ENCODE measurements around the gene ELOVL2. TPM values are rescaled to one million over a fixed set of nuclear protein-coding genes. Genes with fewer than 3 reads are reported as not detected.

The ELOVL2 gene
- total RNA-seq, 1 donor from 2014 or later: not detected

- no peak for DNase-seq (ENCODE audit: low spot score)
- Mint-ChIP-seq H3K27ac (no peak overlapping the region), H3K27me3 (ENCODE audit: insufficient read depth) (peaks cover 44% of the 10 kb centered on the region), H3K4me1 (ENCODE audit: low read depth) (no peaks in the 10 kb centered on the region), H3K9me3 (no peaks in the 10 kb centered on the region), H3K36me3 (ENCODE audit: low read depth) (no peaks in the 10 kb centered on the region), H3K4me3 (no peak overlapping the region)
- intact Hi-C loops (cut with micrococcal nuclease): no loop called here
These were observed 15.1 kb downstream of the ELOVL2 start for GRCh38 chr6:11028959-11029358.

GRCh38 chr6:11027565-11028110 is 16.5 kb downstream of the ELOVL2 start:
- H3K27me3 Mint-ChIP-seq (ENCODE audit: insufficient read depth): peaks cover 38% of the 10 kb centered on the region
- intact Hi-C loops (cut with micrococcal nuclease): no loop called here
- H3K4me3 Mint-ChIP-seq: no peak overlapping the region
- H3K9me3 Mint-ChIP-seq: no peaks in the 10 kb centered on the region
- no peaks in the 10 kb centered on the region for H3K36me3 Mint-ChIP-seq (ENCODE audit: low read depth)
- DNase-seq (ENCODE audit: low spot score): no peak
- H3K27ac Mint-ChIP-seq: no peak overlapping the region
- H3K4me1 Mint-ChIP-seq (ENCODE audit: low read depth): no peaks in the 10 kb centered on the region

GRCh38 chr6:11025921-11026635 is 18.0 kb downstream of the ELOVL2 start:
- DNase-seq (ENCODE audit: low spot score): no peak
- intact Hi-C loops (cut with micrococcal nuclease): no loop called here
- Mint-ChIP-seq H3K9me3 (no peaks in the 10 kb centered on the region), H3K27me3 (ENCODE audit: insufficient read depth) (peaks cover 30% of the 10 kb centered on the region), H3K4me1 (ENCODE audit: low read depth) (no peaks in the 10 kb centered on the region), H3K4me3 (no peak overlapping the region), H3K36me3 (ENCODE audit: low read depth) (no peaks in the 10 kb centered on the region), H3K27ac (no peak overlapping the region)

- Mint-ChIP-seq H3K27me3 (ENCODE audit: insufficient read depth) (peaks cover 26% of the 10 kb centered on the region), H3K4me3 (no peak overlapping the region), H3K9me3 (no peaks in the 10 kb centered on the region), H3K4me1 (ENCODE audit: low read depth) (no peaks in the 10 kb centered on the region), H3K36me3 (ENCODE audit: low read depth) (no peaks in the 10 kb centered on the region), H3K27ac (no peak overlapping the region)
- intact Hi-C loops (cut with micrococcal nuclease): no loop called here
- DNase-seq (ENCODE audit: low spot score): no peak
These were observed 19.0 kb downstream of the ELOVL2 start for GRCh38 chr6:11025130-11025529.

GRCh38 chr6:11023032-11023431 is 21.1 kb downstream of the ELOVL2 start:
- Mint-ChIP-seq H3K36me3 (ENCODE audit: low read depth) (no peaks in the 10 kb centered on the region), H3K4me3 (no peak overlapping the region), H3K9me3 (no peaks in the 10 kb centered on the region), H3K27me3 (ENCODE audit: insufficient read depth) (peaks cover 21% of the 10 kb centered on the region), H3K4me1 (ENCODE audit: low read depth) (no peaks in the 10 kb centered on the region), H3K27ac (no peak overlapping the region)
- intact Hi-C loops (cut with micrococcal nuclease): no loop called here
- DNase-seq (ENCODE audit: low spot score): no peak

- Mint-ChIP-seq H3K27ac (no peak overlapping the region), H3K9me3 (no peaks in the 10 kb centered on the region)
- intact Hi-C loops (cut with micrococcal nuclease): no loop called here
These were observed 22.4 kb downstream of the ELOVL2 start for GRCh38 chr6:11021714-11022113.

GRCh38 chr6:11021003-11021402 is 23.1 kb downstream of the ELOVL2 start:
- intact Hi-C loops (cut with micrococcal nuclease): no loop called here
- Mint-ChIP-seq H3K4me3 (no peak overlapping the region), H3K9me3 (no peaks in the 10 kb centered on the region), H3K27ac (no peak overlapping the region), H3K4me1 (ENCODE audit: low read depth) (no peaks in the 10 kb centered on the region), H3K27me3 (ENCODE audit: insufficient read depth) (peaks cover 11% of the 10 kb centered on the region), H3K36me3 (ENCODE audit: low read depth) (no peaks in the 10 kb centered on the region)
- DNase-seq (ENCODE audit: low spot score): no peak

More at GRCh38 chr6:11021714-11022113, 22.4 kb downstream of the ELOVL2 start:
- Mint-ChIP-seq H3K4me3 (no peak overlapping the region), H3K27me3 (ENCODE audit: insufficient read depth) (peaks cover 11% of the 10 kb centered on the region), H3K36me3 (ENCODE audit: low read depth) (no peaks in the 10 kb centered on the region), H3K4me1 (ENCODE audit: low read depth) (no peaks in the 10 kb centered on the region)
- no peak for DNase-seq (ENCODE audit: low spot score)

GRCh38 chr6:11018225-11018624 is 25.9 kb downstream of the ELOVL2 start:
- Mint-ChIP-seq H3K9me3 (no peaks in the 10 kb centered on the region), H3K4me1 (ENCODE audit: low read depth) (no peaks in the 10 kb centered on the region)

GRCh38 chr6:11017090-11017489 is 27.0 kb downstream of the ELOVL2 start:
- Mint-ChIP-seq H3K27me3 (ENCODE audit: insufficient read depth) (peaks cover 3% of the 10 kb centered on the region), H3K4me1 (ENCODE audit: low read depth) (no peaks in the 10 kb centered on the region), H3K27ac (no peak overlapping the region), H3K4me3 (no peak overlapping the region), H3K36me3 (ENCODE audit: low read depth) (no peaks in the 10 kb centered on the region), H3K9me3 (no peaks in the 10 kb centered on the region)
- intact Hi-C loops (cut with micrococcal nuclease): no loop called here
- DNase-seq (ENCODE audit: low spot score): no peak

More at GRCh38 chr6:11018225-11018624, 25.9 kb downstream of the ELOVL2 start:
- no peak for DNase-seq (ENCODE audit: low spot score)
- peaks cover 3% of the 10 kb centered on the region for H3K27me3 Mint-ChIP-seq (ENCODE audit: insufficient read depth)
- H3K4me3 Mint-ChIP-seq: no peak overlapping the region
- intact Hi-C loops (cut with micrococcal nuclease): no loop called here
- H3K27ac Mint-ChIP-seq: no peak overlapping the region
- H3K36me3 Mint-ChIP-seq (ENCODE audit: low read depth): no peaks in the 10 kb centered on the region

- Mint-ChIP-seq H3K27me3 (ENCODE audit: insufficient read depth) (peaks cover 4% of the 10 kb centered on the region), H3K27ac (no peak overlapping the region), H3K4me3 (no peak overlapping the region), H3K9me3 (no peaks in the 10 kb centered on the region), H3K4me1 (ENCODE audit: low read depth) (no peaks in the 10 kb centered on the region), H3K36me3 (ENCODE audit: low read depth) (no peaks in the 10 kb centered on the region)
- intact Hi-C loops (cut with micrococcal nuclease): no loop called here
- no peak for DNase-seq (ENCODE audit: low spot score)
These were observed 27.7 kb downstream of the ELOVL2 start for GRCh38 chr6:11016452-11016851.

- H3K4me1 Mint-ChIP-seq (ENCODE audit: low read depth): no peaks in the 10 kb centered on the region
- no peak for DNase-seq (ENCODE audit: low spot score)
- intact Hi-C loops (cut with micrococcal nuclease): no loop called here
- H3K9me3 Mint-ChIP-seq: no peaks in the 10 kb centered on the region
- H3K27ac Mint-ChIP-seq: no peak overlapping the region
- no peaks in the 10 kb centered on the region for H3K36me3 Mint-ChIP-seq (ENCODE audit: low read depth)
- no peak overlapping the region for H3K4me3 Mint-ChIP-seq
- peaks cover 6% of the 10 kb centered on the region for H3K27me3 Mint-ChIP-seq (ENCODE audit: insufficient read depth)
These were observed 29.0 kb downstream of the ELOVL2 start for GRCh38 chr6:11015102-11015501.

- no peaks in the 10 kb centered on the region for H3K9me3 Mint-ChIP-seq
- H3K27ac Mint-ChIP-seq: no peak overlapping the region
- DNase-seq (ENCODE audit: low spot score): no peak
- no peaks in the 10 kb centered on the region for H3K36me3 Mint-ChIP-seq (ENCODE audit: low read depth)
- H3K4me1 Mint-ChIP-seq (ENCODE audit: low read depth): no peaks in the 10 kb centered on the region
- intact Hi-C loops (cut with micrococcal nuclease): no loop called here
- H3K4me3 Mint-ChIP-seq: no peak overlapping the region
- H3K27me3 Mint-ChIP-seq (ENCODE audit: insufficient read depth): peaks cover 9% of the 10 kb centered on the region
These were observed 30.4 kb downstream of the ELOVL2 start for GRCh38 chr6:11013721-11014070.

- no peak for DNase-seq (ENCODE audit: low spot score)
These were observed 31.0 kb downstream of the ELOVL2 start for GRCh38 chr6:11012976-11013720.

More at GRCh38 chr6:11012976-11013720, 31.0 kb downstream of the ELOVL2 start:
- Mint-ChIP-seq H3K4me1 (ENCODE audit: low read depth) (no peaks in the 10 kb centered on the region), H3K9me3 (no peaks in the 10 kb centered on the region), H3K4me3 (no peak overlapping the region), H3K36me3 (ENCODE audit: low read depth) (no peaks in the 10 kb centered on the region), H3K27me3 (ENCODE audit: insufficient read depth) (peaks cover 9% of the 10 kb centered on the region), H3K27ac (no peak overlapping the region)
- intact Hi-C loops (cut with micrococcal nuclease): no loop called here

All from activated T-helper 1 cell treated with anti-CD3 and anti-CD28 coated beads, Interleukin-12 subunit alpha, Interleukin-12 subunit beta, Interleukin-2, Interleukin-4 antibody, amounts not matched to agents 30 ng/mL and 10 ng/mL and 1 ng/mL, durations not matched to agents 14 hours and 24 hours and 36 hours (primary cell).